GM19455 (cell line): Measurements from ENCODE around the gene CXCR1.
"Not testable (repeated sequence)": the region's sequence is repeated elsewhere in the genome, so short reads cannot be mapped to it uniquely, and the experiment has no call there.

Source experiments
- ATAC-seq: cut with Tn5 transposase; IDR thresholded peaks from one replicate; pipeline ENCODE4 v1.9.1; 2021; ENCODE audit not compliant: unreplicated experiment

Gene CXCR1

GRCh38 chr2:218162814-218163213 is 3.9 kb downstream of the CXCR1 start:
- ATAC-seq: no peak

DNA sequence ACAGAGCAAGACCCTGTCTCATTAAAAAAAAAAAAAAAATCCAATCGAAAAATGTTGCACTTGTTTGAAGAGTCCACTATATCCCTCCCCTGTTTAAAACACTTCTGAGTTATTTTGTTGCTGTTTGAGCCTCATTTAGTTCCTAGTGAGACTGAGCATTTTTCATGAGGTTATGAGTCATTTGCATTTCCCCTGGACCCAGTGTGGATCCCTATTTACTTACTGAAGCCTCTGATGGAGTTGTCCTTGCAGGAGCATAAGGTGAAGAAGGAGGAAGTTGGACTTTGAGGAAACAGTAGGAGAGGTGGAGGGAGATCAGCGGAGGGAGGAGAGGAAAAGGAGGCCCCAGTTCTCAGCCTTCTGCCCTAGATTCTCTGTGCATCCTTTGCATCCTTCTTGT is 5.1 kb downstream of the CXCR1 start:
- no peak for ATAC-seq

DNA sequence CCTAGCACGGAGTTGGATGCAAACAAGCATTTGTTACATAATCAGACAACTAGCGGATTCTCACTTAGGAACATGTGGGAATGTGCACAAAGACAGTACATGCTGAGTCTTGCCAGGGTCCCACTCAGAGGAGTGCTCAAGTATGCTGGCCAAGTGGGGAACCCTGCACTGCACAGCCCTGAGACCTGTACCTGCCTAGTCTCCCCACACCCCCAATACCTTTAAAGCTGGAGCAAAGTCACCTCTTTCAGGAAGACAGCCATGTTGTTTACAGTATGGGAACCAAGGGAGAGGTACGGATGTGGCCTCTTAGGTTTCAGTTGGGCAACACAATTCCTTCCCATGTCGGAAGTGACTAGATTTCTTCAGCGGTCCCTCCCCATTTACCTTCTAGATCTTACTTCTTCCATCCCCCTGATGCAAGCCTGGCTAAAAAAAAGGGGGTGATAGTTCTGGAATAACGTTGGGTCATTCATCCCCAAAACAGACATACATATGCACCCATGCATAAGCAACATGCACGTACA is 10.7 kb downstream of the CXCR1 start:
- no peak for ATAC-seq

- no peak for ATAC-seq
These were observed 14.0 kb downstream of the CXCR1 start for GRCh38 chr2:218152777-218153176.

DNA sequence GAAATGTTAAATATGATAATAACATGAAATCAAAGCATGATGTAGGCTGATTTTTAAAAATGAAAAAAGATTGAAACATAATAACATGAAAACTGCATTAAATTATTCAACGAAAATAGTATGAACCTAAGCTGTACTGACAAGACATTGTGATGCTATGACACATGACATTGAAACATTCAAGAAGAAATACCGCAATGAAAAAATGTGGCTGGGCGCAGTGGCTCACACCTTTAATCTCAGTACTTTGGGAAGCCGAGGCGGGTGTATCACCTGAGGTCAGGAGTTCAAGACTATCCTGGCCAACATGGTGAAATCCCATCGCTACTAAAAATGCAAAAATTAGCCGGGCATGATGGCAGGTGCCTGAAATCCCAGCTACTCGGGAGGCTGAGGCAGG is 14.6 kb downstream of the CXCR1 start:
- no peak for ATAC-seq

DNA sequence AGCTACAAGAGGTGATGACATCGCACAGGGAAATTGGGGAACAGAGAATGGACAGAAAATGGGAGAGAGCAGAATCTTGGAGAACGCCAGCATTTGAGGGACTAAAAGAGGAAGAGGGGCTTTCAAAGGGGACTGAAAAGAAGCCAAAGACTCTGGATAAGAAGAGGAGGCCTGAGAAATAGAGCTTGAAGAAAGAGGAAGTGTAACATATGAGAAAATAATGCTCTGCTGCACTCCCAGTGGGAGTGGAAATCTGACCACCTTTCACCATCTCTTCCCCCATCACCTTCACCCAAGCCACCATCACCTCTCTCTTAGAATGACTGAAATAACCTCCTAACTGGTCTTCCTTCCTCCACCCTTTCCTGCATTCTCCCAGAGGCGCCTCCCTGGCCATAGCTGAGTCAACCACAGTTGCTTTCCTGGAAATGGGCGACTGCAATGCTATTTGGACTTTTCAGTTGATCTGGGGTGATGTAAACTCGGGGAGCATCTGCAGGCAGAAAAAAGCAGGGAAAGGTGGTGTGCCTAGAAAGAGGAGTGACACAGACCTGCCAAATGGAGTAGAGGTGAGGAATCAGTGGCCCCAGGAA is 16.8 kb downstream of the CXCR1 start:
- ATAC-seq: no peak

GRCh38 chr2:218149098-218149497 is 17.7 kb downstream of the CXCR1 start:
- ATAC-seq: no peak

DNA sequence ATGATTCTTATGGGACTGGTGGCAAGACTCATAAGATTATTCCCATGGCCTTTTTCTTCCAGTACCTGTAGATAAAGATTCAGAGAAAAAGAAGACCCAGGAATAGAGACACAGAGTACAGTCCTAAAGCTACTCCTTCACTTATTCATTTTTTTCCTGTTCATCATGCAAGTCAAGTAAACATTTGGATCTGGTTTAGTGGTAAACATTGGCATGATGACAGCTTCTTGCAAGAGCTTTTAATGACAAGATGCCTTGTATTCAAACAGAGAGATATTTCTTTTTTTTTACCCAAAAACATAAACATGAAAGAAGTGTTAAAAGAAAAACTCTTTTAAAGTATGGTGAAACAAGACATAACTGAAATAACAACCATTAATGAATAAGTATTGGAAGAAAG is 20.7 kb downstream of the CXCR1 start:
- no peak for ATAC-seq

DNA sequence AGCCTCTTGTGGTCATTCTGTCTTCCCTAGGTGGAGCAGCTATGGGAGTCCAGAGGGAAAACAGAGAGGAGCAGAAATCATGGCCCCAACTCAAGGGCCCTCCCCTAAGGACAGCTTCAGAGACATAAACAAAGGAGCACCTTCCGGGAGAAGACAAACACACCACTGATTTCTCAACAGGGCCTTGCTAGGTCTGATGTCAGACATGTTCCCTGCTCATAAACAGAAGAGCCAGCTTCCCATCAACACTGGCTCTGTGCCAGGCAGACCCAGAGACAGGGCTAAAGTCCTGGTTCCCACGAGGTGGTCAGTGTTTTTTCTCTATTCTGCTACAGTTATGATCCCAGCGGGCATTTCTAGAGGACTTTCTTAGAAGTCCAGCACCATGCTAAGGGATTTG is 21.6 kb downstream of the CXCR1 start:
- ATAC-seq: no peak

DNA sequence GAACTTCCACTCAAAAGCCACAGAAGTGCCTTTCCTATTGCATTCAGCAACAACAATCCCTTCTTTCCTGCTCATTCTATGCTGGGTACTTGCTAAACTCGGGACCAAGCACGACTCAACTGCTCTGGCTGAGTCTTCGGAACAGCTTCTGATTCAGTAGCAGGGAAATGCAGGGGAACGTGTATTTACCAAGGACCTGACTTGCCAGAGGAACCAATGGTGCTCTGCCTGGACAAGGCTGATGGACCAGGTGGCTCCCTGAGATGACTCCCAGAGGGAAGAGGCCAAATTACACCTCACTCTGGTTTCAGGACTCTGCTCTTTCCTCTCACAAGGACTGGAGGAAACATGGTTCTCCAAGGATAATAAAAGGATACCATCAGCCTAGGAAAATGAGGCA is 28.7 kb downstream of the CXCR1 start:
- ATAC-seq: no peak

- no peak for ATAC-seq
These were observed 29.2 kb downstream of the CXCR1 start for GRCh38 chr2:218137514-218137913.

- no peak for ATAC-seq
These were observed 35.9 kb downstream of the CXCR1 start for GRCh38 chr2:218130822-218131221.

GRCh38 chr2:218130377-218130776 is 36.4 kb downstream of the CXCR1 start:
- no peak for ATAC-seq

DNA sequence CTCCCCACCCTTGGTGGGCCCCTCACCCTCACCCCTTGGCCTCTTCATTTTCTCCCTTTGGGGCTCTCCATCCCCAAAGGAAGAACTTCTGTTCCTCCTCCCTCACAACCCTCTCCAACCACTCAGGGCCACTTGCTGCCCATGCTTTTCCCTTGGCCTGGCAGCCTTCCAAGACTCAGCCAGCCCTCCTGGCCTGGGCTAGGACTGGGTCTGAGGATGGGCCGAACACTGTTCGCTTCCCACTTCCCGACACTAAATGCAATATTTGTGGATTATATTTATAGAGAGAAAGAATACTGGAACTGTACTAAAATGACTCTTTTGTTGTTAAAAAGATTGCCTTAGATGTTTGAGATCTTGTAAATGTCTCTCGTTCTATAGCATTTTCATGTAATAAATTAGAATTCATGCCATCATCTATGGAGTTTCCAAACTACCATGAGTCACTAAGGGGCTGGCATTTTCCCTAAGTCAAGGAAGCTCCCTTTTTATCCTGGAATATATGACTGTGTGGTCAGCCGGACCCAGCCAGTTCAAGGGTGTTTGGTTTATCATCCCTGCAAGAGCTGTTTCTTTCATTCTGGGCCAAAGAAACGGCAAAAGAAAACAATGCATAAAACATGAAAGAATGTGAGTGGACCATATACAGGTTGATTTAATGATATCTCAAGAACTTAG is 37.2 kb downstream of the CXCR1 start:
- no peak for ATAC-seq

- ATAC-seq: no peak
These were observed 37.8 kb downstream of the CXCR1 start for GRCh38 chr2:218128781-218129457.

DNA sequence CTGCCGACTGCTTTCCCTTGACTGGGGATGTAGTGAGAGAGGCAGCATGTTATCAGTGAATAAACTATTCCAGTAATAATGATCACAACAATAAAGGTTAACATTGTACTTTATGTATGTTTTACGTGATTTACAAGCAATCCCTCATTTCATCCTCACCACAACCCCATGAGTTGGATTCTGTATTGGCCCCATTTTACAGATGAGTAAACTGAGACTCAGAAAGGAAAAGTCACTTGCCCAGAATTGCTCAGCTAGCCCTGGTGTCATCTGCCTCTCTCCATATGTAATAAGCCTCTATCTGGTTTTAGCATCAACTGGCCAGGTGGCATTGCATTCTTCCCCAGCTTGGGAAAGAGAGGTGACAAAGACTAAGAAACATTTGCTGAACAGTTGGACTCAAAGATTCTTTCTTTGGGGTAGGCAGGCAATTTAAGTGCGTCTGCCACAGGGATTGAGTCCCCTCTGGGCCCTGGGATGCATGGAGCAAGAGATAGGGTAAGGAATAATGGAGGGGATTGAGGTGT is 38.8 kb downstream of the CXCR1 start:
- ATAC-seq: no peak

DNA sequence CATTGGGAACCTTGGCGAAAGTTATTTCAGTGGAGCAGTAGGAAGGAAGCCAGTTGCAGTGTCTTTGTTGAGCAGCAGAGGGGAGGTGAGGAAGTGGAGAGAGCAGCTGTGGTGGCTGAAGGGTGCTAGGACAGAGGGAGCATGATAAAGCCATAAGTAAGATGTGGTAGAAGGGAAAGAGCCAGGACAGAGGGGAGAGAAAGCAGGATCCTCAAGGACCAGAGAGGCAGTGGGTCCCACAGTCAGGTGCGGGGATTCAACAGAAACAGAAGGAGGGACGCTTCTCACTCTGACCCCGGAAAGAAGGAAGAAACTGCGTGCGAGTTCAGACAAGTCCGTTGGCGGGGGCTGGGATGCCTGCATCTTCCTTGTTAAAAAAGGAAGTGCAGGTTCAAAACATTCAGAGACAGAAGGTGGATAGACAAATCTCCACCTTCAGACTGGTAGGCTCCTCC is 41.1 kb downstream of the CXCR1 start, which contains the start of gene CXCR2:
TSS of gene CXCR2 (plus strand) at position 403 of the 455 bp plus-strand sequence. CDS start 8,774 bp downstream, outside the sequence.
- no peak for ATAC-seq

GRCh38 chr2:218125095-218125494 is 41.7 kb downstream of the CXCR1 start:
- ATAC-seq: no peak

- no peak for ATAC-seq
These were observed 42.8 kb downstream of the CXCR1 start for GRCh38 chr2:218123986-218124385.

DNA sequence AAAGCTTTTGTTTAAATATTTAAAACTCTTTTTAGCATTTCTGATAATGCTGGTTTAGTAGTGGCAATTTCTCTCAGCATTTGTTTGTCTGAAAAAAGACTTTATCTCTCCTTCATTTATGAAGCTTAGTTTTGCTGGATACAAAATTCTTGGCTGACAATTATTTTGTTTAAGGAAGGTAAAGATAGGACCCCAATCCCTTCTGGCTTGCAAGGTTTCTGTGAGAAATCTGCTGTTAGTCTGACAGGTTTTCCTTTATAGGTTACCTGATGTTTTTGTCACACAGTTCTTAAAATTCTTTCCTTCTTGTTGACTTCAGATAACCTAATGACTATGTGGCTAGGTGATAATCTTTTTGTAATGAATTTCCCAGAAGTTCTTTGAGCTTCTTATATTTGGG is 44.5 kb downstream of the CXCR1 start:
- not testable (repeated sequence) for ATAC-seq

- not testable (repeated sequence) for ATAC-seq
These were observed 45.0 kb downstream of the CXCR1 start for GRCh38 chr2:218121789-218122188.
